Activated naive CD8-positive, alpha-beta T cell treated with anti-CD3 and anti-CD28 coated beads, Interleukin-2, amount 50 U/mL, for 24 hours (primary cell): ENCODE data around the gene SLC38A1.
"Not testable (repeated sequence)": the region's sequence is repeated elsewhere in the genome, so short reads cannot be mapped to it uniquely, and the experiment has no call there.

ENCODE experiments used
- ATAC-seq: fragments of 150-1000 bp; cut with Tn5 transposase; one replicate; pipeline ENCODE4 v1.10.0; 2021
- DNase-seq: peaks from one replicate; pipeline ENCODE4 v3.0.0; 2021
- H3K27ac Mint-ChIP-seq: one replicate; pipeline ENCODE4 v1.8.0; 2021; ENCODE audit warnings: mild to moderate bottlenecking, mixed read lengths
- H3K27me3 Mint-ChIP-seq: one replicate; pipeline ENCODE4 v1.8.0; 2021; ENCODE audit warnings: mixed read lengths
- H3K36me3 Mint-ChIP-seq: one replicate; pipeline ENCODE4 v1.8.0; 2021; ENCODE audit warnings: low read depth, mixed read lengths
- H3K4me1 Mint-ChIP-seq: one replicate; pipeline ENCODE4 v1.8.0; 2021; ENCODE audit warnings: mixed read lengths
- H3K4me3 Mint-ChIP-seq: one replicate; pipeline ENCODE4 v1.8.0; 2021; ENCODE audit warnings: mild to moderate bottlenecking, moderate library complexity, mixed read lengths
- H3K9me3 Mint-ChIP-seq: one replicate; pipeline ENCODE4 v1.8.0; 2021; ENCODE audit warnings: mixed read lengths

SLC38A1 gene

DNA sequence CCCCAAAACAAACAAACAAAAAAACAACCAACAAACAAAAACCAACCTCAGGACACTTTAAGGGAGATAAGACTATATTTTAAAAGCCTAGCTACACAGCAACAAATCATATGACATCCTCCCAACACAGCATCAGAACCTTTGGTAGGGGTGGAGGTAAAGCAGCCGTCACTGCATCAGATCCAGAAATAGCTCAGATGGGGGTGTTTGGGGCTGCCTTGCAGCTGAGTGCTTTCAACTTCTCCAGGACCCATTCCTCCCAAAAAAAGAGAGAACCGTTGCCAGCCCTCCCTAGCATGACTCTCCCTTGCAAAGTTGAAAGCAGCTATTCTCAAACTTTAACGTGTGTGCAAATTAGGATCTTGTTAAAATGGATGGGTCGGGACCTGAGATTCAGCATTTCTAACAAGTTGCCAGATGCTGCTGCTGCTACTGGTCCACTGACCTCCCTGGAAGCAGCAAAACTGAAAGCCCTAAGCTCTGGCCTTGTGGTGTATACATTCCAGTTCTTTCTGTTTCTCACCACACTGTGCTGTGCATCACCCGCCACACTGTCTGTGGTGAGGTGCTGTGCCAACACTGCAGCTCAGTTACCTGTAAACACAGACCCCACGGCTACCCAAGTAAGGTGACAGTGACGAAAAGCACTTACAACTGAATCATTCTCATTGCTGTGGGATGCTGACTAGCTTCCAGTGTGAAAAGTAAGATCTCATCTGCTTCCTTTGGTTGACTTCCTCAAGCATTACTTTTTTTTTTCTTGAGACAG, 54.0 kb downstream of the SLC38A1 start:
- Mint-ChIP-seq H3K27me3 (no peaks in the 10 kb centered on the region), H3K36me3 (peaks cover 81% of the 10 kb centered on the region), H3K27ac (peak overlapping the region; percentile 97), H3K4me1 (peaks cover 100% of the 10 kb centered on the region), H3K9me3 (no peaks in the 10 kb centered on the region), H3K4me3 (peak overlapping the region; percentile 79)
- DNase-seq (peak; percentile 73), ATAC-seq (peak; percentile 75)

DNA sequence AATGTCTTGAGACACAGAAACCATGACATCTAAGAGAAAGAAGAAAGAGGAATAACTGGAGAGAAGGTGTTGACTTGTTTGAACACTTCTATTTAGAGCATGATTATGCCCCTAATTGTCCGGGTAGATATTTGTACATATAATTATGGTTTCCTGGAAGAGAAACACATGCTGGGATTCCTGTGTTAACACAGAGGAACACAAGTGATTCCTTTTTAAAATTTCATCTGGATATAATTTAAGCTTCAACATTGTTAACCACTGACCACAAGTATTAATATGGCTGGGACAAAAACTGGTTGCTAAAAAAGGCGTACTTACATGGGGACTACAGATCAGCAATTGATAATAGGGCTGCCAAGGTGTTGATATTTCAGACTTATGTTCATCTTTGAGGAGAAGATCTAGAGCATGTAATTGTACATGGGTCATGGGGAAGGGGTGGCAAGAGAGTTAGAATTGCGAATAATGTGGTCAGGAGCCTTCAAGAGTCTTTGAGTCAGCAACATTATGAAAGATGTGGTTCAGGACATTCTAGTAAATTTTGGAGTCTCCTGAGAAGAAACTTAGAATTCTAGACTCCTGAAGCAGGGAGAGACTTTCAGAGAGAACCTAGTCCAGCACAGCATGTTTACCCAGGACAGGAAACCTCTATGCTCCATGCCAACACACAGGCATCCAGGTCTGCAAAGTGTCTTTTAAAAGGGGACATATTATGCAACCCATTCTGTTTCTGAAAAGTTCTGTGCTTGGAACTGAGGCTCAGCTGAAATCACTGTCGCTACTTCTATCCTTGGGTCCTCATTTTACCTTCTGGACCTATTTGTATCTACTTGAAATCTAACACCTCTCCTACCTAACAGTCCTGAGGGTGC, 56.5 kb downstream of the SLC38A1 start:
- DNase-seq (no peak), ATAC-seq (no peak)
- Mint-ChIP-seq H3K36me3 (peaks cover 85% of the 10 kb centered on the region), H3K9me3 (no peaks in the 10 kb centered on the region), H3K4me3 (peak overlapping the region; percentile 58), H3K4me1 (peaks cover 100% of the 10 kb centered on the region), H3K27ac (peak overlapping the region; percentile 97), H3K27me3 (no peaks in the 10 kb centered on the region)

DNA sequence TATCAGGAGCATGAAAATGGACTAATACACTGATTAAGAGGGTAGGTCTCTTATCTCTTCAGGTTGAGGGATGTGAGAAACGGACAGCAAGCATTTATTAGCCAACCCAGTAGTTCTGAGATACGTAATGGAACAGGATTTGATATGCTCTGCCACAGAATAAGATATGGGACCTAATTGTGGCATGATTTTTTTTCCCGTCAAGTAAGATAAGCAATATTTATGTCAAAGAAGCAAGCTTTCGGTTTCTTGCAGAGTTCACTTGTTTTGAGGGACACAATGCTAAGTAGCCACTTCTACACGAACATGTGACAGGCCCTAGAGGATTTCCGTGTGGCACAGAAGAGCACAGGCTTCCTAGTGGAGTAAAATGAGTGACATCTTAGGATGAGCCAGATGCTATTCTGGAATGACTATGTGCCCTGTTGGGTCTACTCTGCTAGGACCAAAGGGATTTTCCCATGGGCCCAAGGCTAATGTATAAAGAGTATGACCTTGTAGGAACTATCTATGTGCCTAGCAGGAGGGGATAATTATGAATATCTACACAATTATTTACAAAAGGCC, 57.9 kb downstream of the SLC38A1 start:
- Mint-ChIP-seq H3K27me3 (no peaks in the 10 kb centered on the region), H3K9me3 (no peaks in the 10 kb centered on the region), H3K4me3 (peak overlapping the region; percentile 58), H3K4me1 (peaks cover 98% of the 10 kb centered on the region), H3K36me3 (peaks cover 86% of the 10 kb centered on the region), H3K27ac (peak overlapping the region; percentile 97)
- peak; percentile 2 for ATAC-seq
- no peak for DNase-seq

DNA sequence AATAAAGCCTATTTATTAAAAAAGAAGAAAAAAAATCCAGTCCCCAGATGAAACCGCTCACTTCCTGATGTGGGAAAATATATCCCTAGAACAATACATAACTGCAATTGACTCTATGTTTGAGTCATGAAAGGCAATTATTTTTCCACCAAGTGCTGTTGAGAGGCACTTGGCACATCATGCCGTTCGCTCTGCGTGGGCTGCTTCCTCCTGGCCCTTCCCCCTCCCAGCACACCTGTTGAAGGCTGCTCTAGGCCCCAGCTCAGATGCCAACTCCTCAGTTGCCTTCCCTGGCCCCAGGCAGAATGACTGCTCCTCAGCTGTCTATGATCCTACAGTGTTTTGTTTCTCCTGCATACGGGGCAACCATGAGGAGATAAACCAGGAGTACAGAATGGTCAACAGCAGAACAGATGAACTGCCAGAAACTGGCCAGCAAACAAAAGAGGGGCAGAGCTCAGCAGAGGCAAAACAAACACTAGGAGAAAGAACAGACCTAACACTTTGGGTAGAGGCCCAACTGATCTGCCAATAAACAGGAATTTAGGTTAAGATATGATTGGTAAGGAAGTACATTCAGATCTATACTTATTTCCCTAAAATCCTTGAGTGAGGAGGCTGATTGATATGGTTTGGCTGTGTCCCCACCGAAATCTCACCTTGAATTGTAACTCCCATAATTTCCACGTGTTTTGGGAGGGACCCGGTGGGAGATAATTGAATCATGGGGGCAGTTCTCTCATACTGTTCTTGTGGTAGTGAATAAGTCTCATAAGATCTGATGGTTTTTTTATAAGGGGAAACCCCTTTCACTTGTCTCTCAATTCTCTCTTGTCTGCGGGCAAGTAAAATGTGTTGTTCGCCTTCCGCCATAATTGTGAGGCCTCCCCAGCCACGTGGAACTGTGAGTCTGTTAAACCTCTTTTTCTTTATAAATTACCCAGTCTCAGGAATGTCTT, 58.6 kb downstream of the SLC38A1 start:
- H3K27ac Mint-ChIP-seq, result peak overlapping the region; percentile 97
- ATAC-seq (peak; percentile 77), DNase-seq (peak; percentile 77)
- no peaks in the 10 kb centered on the region for H3K9me3 Mint-ChIP-seq
- no peaks in the 10 kb centered on the region for H3K27me3 Mint-ChIP-seq
- peaks cover 94% of the 10 kb centered on the region for H3K4me1 Mint-ChIP-seq
- H3K36me3 Mint-ChIP-seq, result peaks cover 90% of the 10 kb centered on the region
- peak overlapping the region; percentile 58 for H3K4me3 Mint-ChIP-seq

DNA sequence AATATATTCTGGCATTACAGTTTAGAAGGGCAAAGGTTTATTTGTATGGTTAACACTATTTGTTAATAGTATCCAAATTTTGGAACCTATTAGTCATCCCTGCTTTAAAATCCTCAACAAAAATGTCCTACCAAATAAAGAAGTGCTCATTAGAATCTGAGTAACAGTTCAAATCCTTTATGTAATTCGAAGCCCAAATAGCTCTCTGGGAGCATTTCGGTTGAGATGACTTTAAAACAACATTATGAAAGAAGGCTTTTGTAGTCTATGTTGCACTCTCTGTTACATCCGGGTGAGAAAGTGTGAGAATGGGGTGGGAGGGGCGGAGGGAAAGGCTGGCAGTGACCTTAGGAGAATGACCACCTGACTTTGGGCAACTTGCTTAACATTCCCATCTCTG, 59.7 kb downstream of the SLC38A1 start:
- Mint-ChIP-seq H3K27me3 (no peaks in the 10 kb centered on the region), H3K4me1 (peaks cover 84% of the 10 kb centered on the region), H3K36me3 (peaks cover 92% of the 10 kb centered on the region), H3K27ac (peak overlapping the region; percentile 97), H3K4me3 (peak overlapping the region; percentile 58), H3K9me3 (no peaks in the 10 kb centered on the region)
- ATAC-seq (no peak), DNase-seq (no peak)

DNA sequence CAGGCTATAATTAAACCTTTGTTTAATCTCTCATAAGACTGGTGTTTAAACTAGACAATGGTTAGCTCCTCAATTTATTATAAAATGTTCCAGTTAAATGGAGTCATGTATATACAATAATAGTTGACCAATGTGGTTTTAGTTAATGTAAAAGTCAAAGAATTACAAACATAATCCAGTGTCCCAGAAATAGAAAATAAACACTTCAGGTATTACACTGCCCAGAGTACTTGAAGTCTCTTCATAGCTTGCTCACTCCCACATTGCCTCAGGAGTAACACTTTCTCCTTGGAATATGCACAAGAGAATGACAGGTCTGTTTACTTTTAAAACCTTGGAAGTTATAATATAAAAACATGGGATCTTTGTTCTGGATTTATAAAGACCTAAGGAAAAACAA, 60.5 kb downstream of the SLC38A1 start:
- peak overlapping the region; percentile 97 for H3K27ac Mint-ChIP-seq

DNA sequence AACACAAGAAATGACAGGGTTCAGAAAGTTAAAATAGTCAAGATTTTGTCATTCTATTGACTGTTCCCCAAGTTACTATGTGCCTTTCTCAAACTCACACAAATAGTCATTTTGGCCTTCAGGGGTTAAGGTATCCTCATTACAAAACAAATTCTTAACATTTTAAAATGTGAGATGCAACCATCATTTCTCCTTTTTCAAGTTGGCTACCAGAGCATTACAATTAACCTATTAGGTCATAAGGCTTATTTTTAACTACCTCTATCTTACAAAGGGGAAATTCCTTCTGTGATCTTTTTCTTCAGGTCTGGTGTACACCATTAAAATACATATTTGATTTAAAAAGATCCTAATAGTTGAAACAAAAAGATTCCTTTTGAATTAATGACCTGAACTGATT, 61.2 kb downstream of the SLC38A1 start:
- peaks cover 71% of the 10 kb centered on the region for H3K4me1 Mint-ChIP-seq
- no peaks in the 10 kb centered on the region for H3K27me3 Mint-ChIP-seq
- H3K9me3 Mint-ChIP-seq, result no peaks in the 10 kb centered on the region
- DNase-seq (no peak), ATAC-seq (no peak)
- peak overlapping the region; percentile 97 for H3K27ac Mint-ChIP-seq
- peak overlapping the region; percentile 31 for H3K4me3 Mint-ChIP-seq
- H3K36me3 Mint-ChIP-seq, result peaks cover 92% of the 10 kb centered on the region

More for the DNA sequence above, 60.5 kb downstream of the SLC38A1 start:
- no peak for DNase-seq
- no peak for ATAC-seq
- Mint-ChIP-seq H3K4me1 (peaks cover 76% of the 10 kb centered on the region), H3K4me3 (no peak overlapping the region), H3K27me3 (no peaks in the 10 kb centered on the region), H3K36me3 (peaks cover 92% of the 10 kb centered on the region), H3K9me3 (no peaks in the 10 kb centered on the region)

DNA sequence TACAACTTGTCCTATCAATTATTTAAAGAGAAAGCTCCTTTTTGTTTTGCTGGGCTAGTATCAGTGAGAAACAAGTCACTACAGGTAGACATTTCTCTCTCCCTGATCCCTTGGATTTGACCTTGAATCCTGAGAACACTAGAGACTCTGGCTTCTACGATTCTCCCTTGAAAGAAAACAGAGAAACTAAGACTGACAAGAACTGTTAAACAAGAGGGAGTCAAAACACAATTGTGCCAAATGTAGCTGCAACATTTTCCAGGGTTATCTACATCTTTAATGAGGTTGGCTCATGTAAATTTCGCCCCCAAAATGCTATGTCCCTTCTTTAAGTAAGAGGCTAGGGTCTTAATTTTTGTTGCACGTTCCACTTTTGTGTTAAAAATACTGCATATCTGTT, 62.4 kb downstream of the SLC38A1 start:
- H3K27ac Mint-ChIP-seq, result peak overlapping the region; percentile 97
- ATAC-seq (no peak), DNase-seq (no peak)
- H3K9me3 Mint-ChIP-seq, result no peaks in the 10 kb centered on the region
- H3K4me1 Mint-ChIP-seq, result peaks cover 59% of the 10 kb centered on the region
- peaks cover 92% of the 10 kb centered on the region for H3K36me3 Mint-ChIP-seq
- no peak overlapping the region for H3K4me3 Mint-ChIP-seq
- no peaks in the 10 kb centered on the region for H3K27me3 Mint-ChIP-seq

DNA sequence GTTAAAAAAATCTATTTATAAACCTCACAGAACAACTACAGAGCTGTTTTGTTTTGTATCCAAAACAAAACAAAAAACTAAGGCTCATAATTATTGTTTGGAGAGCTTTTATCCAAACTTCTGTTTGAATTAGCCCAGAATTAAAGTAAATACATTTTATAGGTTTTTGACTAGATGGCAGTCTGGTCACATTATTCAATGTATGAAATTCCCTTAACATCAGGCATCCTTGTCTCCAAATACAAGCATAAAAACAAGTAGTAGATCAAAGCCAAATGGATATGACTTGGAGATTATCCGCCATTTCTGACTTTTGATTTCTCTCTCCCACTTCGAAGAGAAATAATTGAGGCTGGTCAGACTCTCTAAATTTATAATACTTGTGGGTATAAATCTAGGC, 63.5 kb downstream of the SLC38A1 start:
- no peak overlapping the region for H3K4me3 Mint-ChIP-seq
- ATAC-seq (no peak), DNase-seq (no peak)
- peaks cover 90% of the 10 kb centered on the region for H3K36me3 Mint-ChIP-seq
- no peaks in the 10 kb centered on the region for H3K27me3 Mint-ChIP-seq
- H3K4me1 Mint-ChIP-seq, result peaks cover 50% of the 10 kb centered on the region
- H3K9me3 Mint-ChIP-seq, result no peaks in the 10 kb centered on the region
- H3K27ac Mint-ChIP-seq, result no peak overlapping the region

DNA sequence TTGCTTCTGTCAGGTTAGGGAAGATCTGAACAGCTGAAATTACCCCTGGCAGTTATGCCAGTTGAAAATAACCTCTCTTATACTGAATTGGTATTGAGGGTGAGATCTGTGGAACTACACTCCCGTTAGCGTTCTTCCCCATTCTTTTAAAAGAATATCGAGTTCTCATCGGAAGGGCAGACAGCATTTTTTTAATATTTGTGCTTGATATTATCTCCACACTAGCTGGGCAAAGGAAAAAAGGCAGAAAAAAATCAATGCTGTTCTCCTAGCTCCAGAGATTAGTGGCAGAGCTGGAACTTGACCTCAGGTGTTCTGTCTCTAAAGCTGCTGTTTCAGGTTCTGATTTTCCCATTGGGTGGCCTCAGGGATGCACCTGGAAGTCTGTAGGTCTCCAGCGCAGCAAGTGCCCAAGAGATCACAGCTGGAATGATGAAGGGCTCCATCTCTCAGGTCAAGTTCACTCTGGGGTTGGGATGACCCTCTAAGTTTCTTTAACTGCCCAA, 67.5 kb downstream of the SLC38A1 start:
- peaks cover 13% of the 10 kb centered on the region for H3K4me1 Mint-ChIP-seq
- H3K36me3 Mint-ChIP-seq, result peaks cover 90% of the 10 kb centered on the region
- H3K27ac Mint-ChIP-seq, result peak overlapping the region; percentile 39

DNA sequence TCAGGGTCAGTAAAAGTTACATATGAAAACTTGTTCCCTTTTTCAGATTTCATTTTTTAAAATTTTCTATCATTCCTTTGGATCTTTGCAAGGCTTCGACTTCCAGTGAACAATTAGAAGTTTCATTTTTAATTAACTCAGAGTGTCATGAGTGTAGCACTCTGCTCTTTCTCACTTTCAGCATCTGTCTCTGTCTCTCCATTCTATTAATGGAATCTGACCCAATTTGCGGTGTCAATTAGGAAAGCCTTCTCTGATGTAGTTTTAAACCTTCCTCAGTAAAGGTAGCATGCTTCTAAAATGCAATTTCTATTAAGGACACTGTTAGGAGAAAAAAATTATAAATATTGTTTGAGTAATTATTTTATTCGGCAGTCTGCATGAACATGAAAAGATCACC, 68.3 kb downstream of the SLC38A1 start:
- no peak for DNase-seq
- peaks cover 7% of the 10 kb centered on the region for H3K4me1 Mint-ChIP-seq
- H3K36me3 Mint-ChIP-seq, result peaks cover 91% of the 10 kb centered on the region
- no peak overlapping the region for H3K4me3 Mint-ChIP-seq
- H3K9me3 Mint-ChIP-seq, result no peaks in the 10 kb centered on the region
- H3K27me3 Mint-ChIP-seq, result no peaks in the 10 kb centered on the region
- H3K27ac Mint-ChIP-seq, result no peak overlapping the region
- no peak for ATAC-seq

More for the DNA sequence above, 67.5 kb downstream of the SLC38A1 start:
- H3K4me3 Mint-ChIP-seq, result no peak overlapping the region
- H3K27me3 Mint-ChIP-seq, result no peaks in the 10 kb centered on the region
- ATAC-seq (no peak), DNase-seq (no peak)
- H3K9me3 Mint-ChIP-seq, result no peaks in the 10 kb centered on the region

DNA sequence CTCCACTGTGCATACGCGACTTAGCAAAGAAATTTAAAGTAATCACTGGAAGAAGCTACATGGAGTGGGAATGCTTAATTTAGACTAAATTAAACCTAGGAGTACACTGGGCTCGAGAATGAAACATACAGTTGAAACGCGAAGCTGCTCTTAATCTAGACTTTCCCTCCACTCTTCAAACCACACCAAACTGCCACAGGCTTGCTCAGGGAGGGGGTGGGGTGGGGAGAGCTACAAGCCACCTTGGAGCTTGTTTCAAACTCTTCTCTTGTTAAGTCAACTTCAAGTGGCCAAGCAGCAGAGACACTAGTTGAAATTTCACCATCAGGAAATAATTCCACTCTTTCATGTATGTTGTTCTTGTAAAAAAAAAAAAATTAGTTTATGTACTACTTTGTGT, 69.9 kb downstream of the SLC38A1 start:
- Mint-ChIP-seq H3K36me3 (peaks cover 93% of the 10 kb centered on the region), H3K9me3 (peaks cover 11% of the 10 kb centered on the region), H3K4me3 (no peak overlapping the region), H3K27ac (peak overlapping the region; percentile 58), H3K4me1 (peaks cover 13% of the 10 kb centered on the region), H3K27me3 (no peaks in the 10 kb centered on the region)
- no peak for DNase-seq
- no peak for ATAC-seq

DNA sequence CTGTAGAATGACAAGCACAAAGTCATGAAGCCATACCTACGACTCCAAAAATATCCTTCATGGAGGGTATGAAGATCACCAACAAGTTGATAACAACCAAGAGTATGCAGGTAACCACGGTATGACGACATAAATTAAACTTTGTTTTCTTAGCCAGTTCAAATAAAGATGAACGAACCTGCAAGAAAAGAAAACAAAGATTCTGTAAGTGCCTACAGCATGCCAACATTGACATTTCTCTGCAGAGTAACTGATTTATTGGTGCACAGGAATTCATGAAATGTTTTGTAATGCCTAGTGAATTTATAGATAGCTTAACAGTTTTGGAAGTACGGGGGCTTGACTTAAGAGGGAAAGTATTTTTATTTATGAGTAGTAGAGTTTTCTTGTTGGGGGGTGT, 71.0 kb downstream of the SLC38A1 start:
- peaks cover 23% of the 10 kb centered on the region for H3K4me1 Mint-ChIP-seq
- H3K36me3 Mint-ChIP-seq, result peaks cover 93% of the 10 kb centered on the region
- DNase-seq, result no peak
- H3K9me3 Mint-ChIP-seq, result peaks cover 22% of the 10 kb centered on the region
- no peaks in the 10 kb centered on the region for H3K27me3 Mint-ChIP-seq
- peak overlapping the region; percentile 48 for H3K27ac Mint-ChIP-seq
- ATAC-seq, result no peak
- no peak overlapping the region for H3K4me3 Mint-ChIP-seq

DNA sequence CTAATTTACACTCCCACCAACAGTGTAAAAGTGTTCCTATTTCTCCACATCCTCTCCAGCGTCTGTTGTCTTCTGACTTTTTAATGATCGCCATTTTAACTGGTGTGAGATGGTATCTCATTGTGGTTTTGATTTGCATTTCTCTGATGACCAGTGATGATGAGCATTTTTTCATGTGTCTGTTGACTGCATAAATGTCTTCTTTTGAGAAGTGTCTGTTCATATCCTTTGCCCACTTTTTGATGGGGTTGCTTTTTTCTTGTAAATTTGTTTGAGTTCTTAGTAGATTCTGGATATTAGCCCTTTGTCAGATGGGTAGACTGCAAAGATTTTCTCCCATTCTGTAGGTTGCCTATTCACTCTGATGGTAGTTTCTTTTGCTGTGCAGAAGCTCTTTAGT, 78.3 kb downstream of the SLC38A1 start:
- H3K4me1 Mint-ChIP-seq, result peaks cover 74% of the 10 kb centered on the region

More for the DNA sequence above, 78.3 kb downstream of the SLC38A1 start:
- DNase-seq, H3K4me3 Mint-ChIP-seq, H3K27me3 Mint-ChIP-seq, ATAC-seq, H3K27ac Mint-ChIP-seq: not testable (repeated sequence)
- Mint-ChIP-seq H3K36me3 (peaks cover 84% of the 10 kb centered on the region), H3K9me3 (peaks cover 42% of the 10 kb centered on the region)
